Stimulated activated CD4-positive, alpha-beta T cell treated with anti-CD3 and anti-CD28 coated beads, Interleukin-4, amount 100 ng/mL, for 24 hours (primary cell): Measurements from ENCODE around the gene DDX21.
"Not testable (repeated sequence)": the region's sequence is repeated elsewhere in the genome, so short reads cannot be mapped to it uniquely, and the experiment has no call there.

ENCODE experiments used
- DNase-seq: peaks from one replicate; pipeline ENCODE4 v3.0.0-alpha.2; 2020

Gene DDX21

DNA sequence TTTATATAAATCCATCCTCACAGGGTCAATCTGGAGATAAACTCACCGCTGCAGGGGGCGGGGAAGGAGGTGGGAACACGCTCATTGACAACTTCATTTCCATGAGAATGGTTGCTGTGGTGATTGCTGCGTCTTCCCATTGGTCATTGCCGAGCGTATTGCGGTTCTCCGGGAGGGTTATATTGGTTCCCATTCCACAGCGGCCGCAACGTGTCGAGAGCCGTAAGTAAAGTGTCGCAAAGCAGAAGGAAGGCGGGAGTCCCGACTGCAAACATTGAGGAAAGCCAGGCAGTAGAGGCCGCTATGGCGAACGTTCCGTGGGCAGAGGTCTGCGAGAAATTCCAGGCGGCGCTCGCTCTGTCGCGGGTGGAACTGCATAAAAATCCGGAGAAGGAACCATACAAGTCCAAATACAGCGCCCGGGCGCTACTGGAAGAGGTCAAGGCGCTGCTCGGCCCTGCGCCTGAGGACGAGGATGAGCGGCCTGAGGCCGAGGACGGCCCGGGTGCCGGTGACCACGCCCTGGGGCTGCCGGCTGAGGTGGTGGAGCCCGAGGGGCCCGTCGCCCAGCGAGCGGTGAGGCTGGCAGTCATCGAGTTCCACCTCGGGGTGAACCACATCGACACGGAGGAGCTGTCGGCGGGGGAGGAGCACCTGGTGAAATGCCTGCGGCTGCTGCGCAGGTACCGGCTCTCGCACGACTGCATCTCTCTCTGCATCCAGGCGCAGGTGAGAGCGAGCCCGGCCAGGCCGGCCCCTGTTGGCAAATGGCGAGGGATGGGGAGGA is 32.8 kb downstream of the DDX21 start, which contains the start of gene KIFBP:
KIFBP (plus strand) TSS at position 274 of the 787 bp plus-strand sequence; CDS start at position 304, 30 bp downstream.
- DNase-seq, result peak; percentile 87

DNA sequence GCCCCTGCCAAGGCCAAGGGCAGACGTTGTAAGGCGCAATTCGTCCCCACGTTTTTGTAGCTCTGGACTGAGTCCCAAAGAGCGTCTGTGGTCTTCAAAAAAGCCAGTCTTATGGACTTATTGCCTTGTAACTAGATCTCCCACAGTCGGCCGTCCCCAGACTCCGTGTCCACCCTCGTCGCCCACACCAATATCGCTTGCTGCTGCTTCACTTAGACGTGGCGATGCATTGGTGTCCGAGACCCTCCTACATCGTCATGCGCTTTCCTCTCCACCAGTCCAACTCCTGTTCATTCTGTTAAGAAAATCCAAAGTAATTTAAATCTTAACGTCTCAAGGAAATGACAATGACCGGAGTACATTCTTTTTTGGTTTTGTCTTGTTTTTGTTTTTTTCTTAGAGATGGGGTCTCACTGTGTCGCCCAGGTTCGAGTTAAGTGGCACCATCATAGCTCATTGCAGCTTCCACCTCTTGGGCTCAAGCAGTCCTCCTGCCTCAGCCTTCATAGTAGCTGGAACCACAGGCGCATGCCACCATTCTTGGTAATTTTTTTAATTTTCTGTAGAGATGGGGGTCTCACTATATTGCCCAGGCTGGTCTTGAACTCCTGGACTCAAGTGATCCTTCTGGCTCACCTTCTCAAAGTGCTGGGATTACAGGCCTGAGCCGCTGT is 33.5 kb downstream of the DDX21 start:
- no peak for DNase-seq

DNA sequence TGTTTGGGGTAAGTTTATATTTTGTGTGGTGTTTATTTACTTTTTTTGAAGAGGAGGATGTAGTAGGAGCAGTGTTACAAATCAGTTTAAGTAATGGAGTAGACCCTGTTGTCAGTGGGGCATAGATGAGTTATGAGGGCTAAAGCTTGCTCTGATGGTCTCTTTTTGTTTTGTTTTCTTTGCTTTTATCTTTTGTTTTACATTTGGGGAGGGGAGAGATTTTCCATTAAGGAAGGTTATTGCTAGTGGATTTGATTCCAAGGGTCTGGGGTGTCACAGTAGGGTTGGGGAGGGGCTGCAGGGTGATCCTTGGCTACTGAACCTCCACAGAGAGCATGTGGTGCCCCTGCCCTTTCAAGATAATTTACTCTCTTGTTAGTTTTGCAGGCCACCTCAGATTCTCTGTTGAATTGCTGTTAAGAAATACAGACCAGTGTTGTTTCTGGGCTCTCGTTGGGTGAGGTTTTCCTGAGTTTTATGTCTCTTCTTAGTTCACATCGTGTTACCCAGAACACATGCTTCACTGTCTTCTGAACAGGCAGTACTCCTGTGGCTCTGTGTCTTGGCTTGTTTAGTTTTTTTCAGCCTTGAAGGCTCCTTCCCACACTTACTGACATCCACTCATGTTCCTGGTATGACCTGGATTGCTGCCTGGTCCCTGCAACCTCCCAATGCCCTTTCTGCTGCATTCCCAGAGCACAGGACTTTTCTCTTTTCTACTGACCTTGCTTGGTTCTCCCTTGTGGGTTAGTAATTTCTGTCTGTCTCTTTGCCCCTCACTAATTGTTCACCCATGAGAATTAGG is 36.9 kb downstream of the DDX21 start:
- no peak for DNase-seq

DNA sequence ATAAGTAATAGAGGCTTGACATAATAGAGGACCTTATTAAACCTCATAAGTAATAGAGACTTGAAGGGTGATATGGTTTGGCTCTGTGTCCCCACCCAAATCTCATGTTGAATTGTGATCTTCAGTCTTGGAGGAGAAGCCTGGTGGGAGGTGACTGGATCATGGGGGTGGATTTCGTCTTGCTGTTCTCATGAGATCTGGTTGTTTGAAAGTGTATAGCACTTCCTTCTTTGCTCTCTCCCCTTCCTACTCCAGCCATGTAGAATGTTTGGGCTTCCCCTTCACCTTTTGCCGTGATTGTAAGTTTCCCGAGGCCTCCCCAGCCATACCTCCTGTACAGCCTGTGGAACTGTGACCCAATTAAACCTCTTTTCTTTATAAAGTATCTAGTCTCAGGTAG is 41.2 kb downstream of the DDX21 start:
- no peak for DNase-seq

DNA sequence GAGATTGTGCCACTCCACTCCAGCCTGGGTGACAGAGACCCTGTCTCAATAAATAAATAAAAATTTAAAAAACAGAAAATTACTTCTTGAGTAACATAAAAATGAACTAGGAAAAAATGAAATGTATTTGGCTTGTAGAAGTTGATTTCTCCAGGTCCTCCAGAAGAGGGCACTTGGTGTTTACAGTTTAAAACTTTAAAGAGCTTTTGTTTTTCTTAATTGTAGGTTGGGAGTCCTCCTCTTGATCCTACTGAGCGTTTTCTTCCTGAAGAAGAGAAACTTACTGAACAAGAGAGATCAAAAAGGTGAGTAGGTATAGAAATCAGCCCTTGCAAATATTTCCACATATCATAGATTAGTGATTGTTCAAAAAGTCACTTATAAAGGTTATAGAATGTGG is 48.9 kb downstream of the DDX21 start:
- DNase-seq, result no peak

DNA sequence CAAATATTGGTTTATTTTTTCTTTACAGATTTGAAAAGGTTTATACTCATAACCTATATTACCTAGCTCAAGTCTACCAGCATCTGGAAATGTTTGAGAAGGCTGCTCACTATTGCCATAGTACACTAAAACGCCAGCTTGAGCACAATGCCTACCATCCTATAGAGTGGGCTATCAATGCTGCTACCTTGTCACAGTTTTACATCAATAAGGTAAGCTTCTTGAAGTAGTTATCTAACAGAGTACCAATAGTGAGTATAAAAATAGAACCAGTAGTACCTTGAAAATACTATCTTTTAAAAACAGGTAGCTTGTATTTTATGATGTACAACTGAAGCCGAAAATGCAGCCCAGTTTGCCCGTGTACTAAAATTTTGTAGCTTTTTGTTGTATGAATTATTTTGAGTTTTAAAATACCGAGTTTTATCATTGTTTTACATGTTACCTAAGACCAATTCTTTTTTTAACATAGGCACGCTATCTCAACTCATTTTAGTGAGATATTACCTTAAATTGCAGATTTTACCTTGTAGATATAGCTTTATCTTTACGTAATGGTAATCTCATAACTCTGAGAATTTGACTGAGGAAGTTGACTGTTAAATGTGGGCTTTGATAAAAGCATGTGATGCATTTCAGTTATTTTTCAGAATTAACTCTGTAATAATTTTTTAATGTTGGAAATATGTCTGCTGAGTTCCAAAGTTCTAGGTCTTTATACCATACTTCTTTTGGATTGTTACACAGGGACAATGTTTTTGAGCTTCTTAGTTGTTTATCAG is 49.9 kb downstream of the DDX21 start:
- no peak for DNase-seq

DNA sequence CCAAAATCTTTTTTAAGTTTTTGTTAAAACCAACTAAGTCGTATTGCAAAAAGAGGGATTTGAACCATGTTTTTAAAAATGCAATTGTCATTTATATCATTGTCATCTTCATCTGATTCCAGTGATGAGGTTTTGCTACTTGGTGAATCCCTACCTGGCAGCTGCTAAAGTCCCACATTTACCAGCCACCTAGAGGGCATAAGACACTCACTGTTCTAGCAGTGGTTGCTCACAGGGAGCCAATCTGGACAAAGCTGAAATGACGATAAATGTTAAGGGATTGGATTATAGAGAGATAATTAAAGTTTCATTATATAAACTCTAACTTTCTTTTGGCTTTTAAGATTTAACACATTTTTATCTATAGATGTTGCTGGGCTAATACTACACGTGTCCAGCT is 51.3 kb downstream of the DDX21 start:
- DNase-seq, result no peak

DNA sequence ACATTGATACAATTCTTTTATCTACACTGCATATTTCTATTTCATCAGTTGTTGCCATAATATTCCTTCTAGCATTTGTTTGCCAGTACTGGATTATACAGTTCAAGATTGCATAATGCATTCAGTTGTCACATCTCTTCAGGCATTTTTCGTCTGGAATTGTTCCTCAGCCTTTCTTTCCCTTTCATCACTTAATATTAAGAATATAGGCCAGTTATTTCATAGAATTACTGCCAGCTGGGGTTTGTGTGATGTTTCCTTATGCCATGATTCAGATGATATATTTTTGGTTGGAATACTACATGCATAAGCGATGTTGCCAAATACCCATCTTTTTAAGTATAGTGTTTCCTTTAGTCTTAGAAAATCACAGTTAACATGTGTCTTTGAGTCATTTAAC is 53.4 kb downstream of the DDX21 start:
- no peak for DNase-seq

DNA sequence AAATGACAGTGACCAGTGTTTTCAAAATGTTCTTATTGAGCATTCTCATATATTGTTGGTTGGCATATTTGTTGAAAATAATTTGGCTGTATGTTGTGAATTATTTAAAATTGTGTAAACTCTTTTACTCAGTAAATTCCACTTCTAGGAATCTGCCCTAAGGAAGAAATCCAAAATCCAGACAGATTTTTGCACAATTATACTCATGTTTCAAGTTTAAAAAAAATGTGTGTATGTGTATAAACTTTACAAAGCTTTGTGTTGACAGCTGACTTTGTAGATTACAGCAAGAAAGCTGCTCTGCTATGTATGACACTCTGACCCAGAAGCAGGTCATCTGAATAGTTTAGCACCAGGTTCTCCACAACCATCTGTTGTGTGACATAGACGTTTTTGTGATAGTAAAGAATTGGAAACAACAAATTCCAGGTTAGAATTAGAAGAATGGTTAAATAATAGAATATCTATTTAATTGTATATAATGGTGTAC is 54.2 kb downstream of the DDX21 start:
- DNase-seq, result no peak

DNA sequence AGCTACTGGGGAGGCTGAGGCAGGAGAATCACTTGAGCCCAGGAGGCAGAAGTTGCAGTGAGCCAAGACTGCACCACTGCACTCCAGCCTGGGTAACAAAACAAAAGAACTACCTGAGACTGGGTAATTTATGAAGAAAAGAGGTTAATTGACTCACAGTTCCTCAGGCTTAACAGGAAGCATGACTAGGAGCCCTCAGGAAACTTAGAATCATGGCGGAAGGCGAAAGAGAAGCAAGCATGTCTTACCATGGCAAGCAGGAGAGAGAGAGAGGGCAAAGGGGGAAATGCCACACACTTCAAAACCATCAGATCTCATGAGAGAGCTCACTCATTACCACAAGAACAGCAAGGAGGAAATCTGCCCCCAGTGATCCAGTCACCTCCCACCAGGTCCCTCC is 56.8 kb downstream of the DDX21 start:
- not testable (repeated sequence) for DNase-seq

DNA sequence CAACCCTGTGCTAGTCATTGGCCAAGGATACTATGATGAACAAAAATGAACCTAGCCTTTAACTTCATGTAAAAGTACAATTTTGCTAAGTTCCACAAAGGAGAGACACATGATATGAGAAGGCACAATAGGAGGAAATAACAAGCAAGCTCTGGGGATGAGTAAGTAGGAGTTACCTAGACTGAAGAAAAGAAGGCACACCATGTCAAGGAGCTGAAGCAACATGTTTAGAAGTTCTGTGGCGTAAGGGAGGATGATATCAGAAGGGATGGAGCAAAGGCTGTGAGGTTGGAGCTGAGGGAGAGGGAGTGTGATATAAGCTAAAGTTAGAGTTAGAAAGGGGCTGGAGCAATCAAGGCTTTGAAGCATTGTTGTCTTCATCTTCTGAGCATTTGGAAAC is 58.2 kb downstream of the DDX21 start:
- no peak for DNase-seq

DNA sequence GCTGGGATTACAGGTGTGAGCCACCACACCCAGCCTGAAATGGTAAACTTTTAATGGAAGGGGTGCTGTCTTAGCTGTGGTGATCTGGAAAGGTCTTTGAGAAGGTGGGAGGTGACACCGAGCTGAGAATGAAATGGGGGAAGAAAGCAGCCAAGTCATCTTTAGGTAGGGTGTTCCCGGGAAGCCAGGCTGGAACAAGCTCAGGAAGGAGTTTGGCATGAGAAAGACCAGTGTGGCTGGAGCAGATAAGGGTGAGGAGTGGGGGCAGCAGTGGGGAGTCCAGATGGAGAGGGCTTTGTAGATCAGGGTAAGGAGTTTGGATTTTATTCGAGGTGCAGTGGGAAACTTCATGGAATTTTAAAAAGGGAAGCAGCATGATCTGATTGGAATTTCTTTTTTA is 62.6 kb downstream of the DDX21 start:
- DNase-seq, result no peak

DNA sequence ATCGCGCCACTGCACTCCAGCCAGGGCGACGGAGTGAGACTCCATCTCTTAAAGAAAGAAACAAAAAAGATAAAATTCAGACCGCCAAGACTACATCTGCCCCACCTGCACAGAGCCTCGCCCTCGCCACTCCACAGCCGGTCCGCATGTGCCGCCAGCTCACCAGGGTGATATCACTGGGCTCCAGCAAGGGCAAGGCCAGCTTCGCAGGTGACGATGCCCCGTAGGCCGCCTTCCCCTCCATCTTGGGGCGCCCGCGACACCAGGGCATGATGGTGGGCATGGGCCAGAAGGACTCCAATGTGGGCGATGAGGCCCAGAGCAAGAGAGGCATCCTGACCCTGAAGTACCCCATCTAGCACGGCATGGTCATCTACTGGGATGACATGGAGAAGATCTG is 66.6 kb downstream of the DDX21 start:
- no peak for DNase-seq

DNA sequence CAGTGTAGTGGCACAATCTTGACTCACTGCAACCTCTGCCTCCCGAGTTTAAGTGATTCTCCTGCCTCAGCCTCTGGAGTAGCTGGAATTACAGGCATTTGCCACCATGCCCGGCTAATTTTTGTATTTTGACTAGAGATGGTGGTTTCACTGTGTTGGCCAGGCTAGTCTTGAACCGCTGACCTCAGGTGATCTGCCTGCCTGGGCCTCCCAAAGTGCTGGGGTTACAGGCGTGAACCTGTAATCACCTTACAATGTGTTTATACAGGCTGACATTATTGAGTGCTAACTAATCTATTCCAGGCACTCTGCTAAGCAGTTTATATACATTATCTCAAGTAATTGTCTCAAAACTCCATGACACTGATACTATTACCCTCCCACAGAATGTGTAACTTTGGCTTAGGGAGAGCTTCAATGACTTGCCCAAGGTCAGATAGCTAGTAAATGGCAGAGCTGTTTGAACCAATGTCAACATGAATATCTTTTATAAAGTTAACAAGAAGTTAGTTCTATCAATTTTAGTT is 69.5 kb downstream of the DDX21 start:
- DNase-seq, result no peak

DNA sequence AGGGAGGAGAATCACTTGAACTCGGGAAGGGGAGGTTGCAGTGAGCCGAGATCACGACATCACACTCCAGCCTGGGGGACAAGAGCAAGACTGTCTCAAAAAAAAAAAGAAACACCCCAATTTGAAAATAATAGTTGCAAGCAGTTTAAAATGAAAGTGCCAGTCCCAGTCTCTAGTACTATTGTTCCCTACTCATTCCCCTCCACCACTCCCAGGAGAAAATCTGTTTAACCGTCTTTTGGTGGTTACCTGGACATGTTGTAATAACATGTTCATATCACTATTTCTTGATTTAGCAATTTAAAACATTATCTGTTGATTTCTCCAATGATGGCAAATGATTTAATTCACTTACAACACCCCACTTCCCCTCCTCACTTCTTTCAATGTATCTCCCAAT is 77.3 kb downstream of the DDX21 start:
- no peak for DNase-seq
